ENCODE results near the gene CEP128.

CEP128 gene

GRCh38 chr14:80658155-80658554 lies 283.4 kb downstream of the CEP128 start:
- no peak for DNase-seq

- DNase-seq, result no peak
Observed at GRCh38 chr14:80653956-80654355, 287.6 kb downstream of the CEP128 start.

- DNase-seq, result no peak
Observed at GRCh38 chr14:80645667-80646413, 295.7 kb downstream of the CEP128 start.

- DNase-seq, result no peak
Observed at GRCh38 chr14:80644826-80645225, 296.7 kb downstream of the CEP128 start.

- no peak for DNase-seq
Observed at GRCh38 chr14:80638620-80639515, 302.7 kb downstream of the CEP128 start.

GRCh38 chr14:80637756-80638619 lies 303.6 kb downstream of the CEP128 start:
- no peak for DNase-seq

- DNase-seq, result no peak
Observed at GRCh38 chr14:80636071-80636470, 305.5 kb downstream of the CEP128 start.

- no peak for DNase-seq
Observed at GRCh38 chr14:80634106-80634758, 307.3 kb downstream of the CEP128 start.

- DNase-seq, result no peak
Observed at GRCh38 chr14:80629606-80630005, 311.9 kb downstream of the CEP128 start.

- DNase-seq, result no peak
Observed at GRCh38 chr14:80628547-80628946, 313.0 kb downstream of the CEP128 start.

- no peak for DNase-seq
Observed at GRCh38 chr14:80627745-80628144, 313.8 kb downstream of the CEP128 start.

GRCh38 chr14:80624581-80624980 lies 317.0 kb downstream of the CEP128 start:
- no peak for DNase-seq

GRCh38 chr14:80621701-80622100 lies 319.8 kb downstream of the CEP128 start:
- no peak for DNase-seq

GRCh38 chr14:80620434-80620833 lies 321.1 kb downstream of the CEP128 start:
- no peak for DNase-seq

GRCh38 chr14:80618751-80619329 lies 322.7 kb downstream of the CEP128 start:
- DNase-seq, result no peak

GRCh38 chr14:80615831-80616230 lies 325.7 kb downstream of the CEP128 start:
- no peak for DNase-seq

- DNase-seq, result no peak
Observed at GRCh38 chr14:80609055-80609454, 332.5 kb downstream of the CEP128 start.

- no peak for DNase-seq
Observed at GRCh38 chr14:80608563-80608962, 333.0 kb downstream of the CEP128 start.

- no peak for DNase-seq
Observed at GRCh38 chr14:80607430-80608190, 333.9 kb downstream of the CEP128 start.

GRCh38 chr14:80606347-80606772 lies 335.2 kb downstream of the CEP128 start:
- no peak for DNase-seq

- no peak for DNase-seq
Observed at GRCh38 chr14:80605536-80605935, 336.0 kb downstream of the CEP128 start.
